Body of pancreas (tissue), 4 donors: ENCODE data around the gene CHIT1. TPM values are rescaled to one million over a fixed set of nuclear protein-coding genes. Genes with fewer than 3 reads are reported as not detected.

Experiments
- ATAC-seq: fragments of 150-250 bp; one replicate; pipeline ENCODE4 v1.9.1; 2016
- DNase-seq, 4 donors: peaks; one replicate each; pipeline ENCODE4 v3.0.0-alpha.2; 2019
- H3K27ac ChIP-seq, 4 donors: fragments of 200-600 bp; sonication (generic); 1 replicate in 3 of 4; 2 replicates in 1 of 4; pipeline versions ENCODE4 v1.5.1 to v1.6.1; 2016 to 2019; ENCODE audit warnings: mild to moderate bottlenecking in 1 of 4, mixed read lengths in 1 of 4, moderate library complexity in 1 of 4
- H3K27me3 ChIP-seq, 2 donors: fragments of 200-600 bp; sonication (generic); one replicate each; pipeline ENCODE4 v1.6.0; 2016; ENCODE audit warnings: mild to moderate bottlenecking in 1 of 2
- H3K36me3 ChIP-seq, 2 donors: fragments of 200-600 bp; sonication (generic); replicated peaks in 1 of 2; 2 replicates each; pipeline ENCODE4 v1.5.1; 2016; ENCODE audit warnings: low read depth in 2 of 2; ENCODE audit not compliant: insufficient read depth in 1 of 2
- H3K4me1 ChIP-seq: fragments of 200-600 bp; sonication (generic); one replicate; pipeline ENCODE4 v1.6.0; 2016
- H3K4me3 ChIP-seq, 2 donors: fragments of 200-600 bp; sonication (generic); 1 replicate in 1 of 2; 2 replicates in 1 of 2; pipeline ENCODE4 v1.5.1; 2016 to 2019
- H3K9me3 ChIP-seq, 3 donors: fragments of 200-600 bp; sonication (generic); 1 replicate in 2 of 3; 2 replicates in 1 of 3; pipeline ENCODE4 v1.5.1; 2016
- CTCF ChIP-seq, 7 experiments: fragments of 450-650 bp in 4 of 7; fragments of 200-600 bp in 3 of 7; sonication (generic) in 3 of 7; IDR thresholded peaks; one replicate each; pipeline ENCODE4 v1.5.1; 2016 to 2019; ENCODE audit warnings: antibody characterized with exemption in 7 of 7
- POLR2A ChIP-seq, 3 donors: fragments of 450-650 bp; IDR thresholded peaks; one replicate each; pipeline ENCODE4 v1.6.1; 2016; ENCODE audit warnings: antibody characterized with exemption in 3 of 3, mild to moderate bottlenecking in 2 of 3
- WGBS, 2 donors: methylation state at CpG; one replicate each; pipeline ENCODE4 v1.1.5; 2017; 5-methylcytosine and 5-hydroxymethylcytosine counted together
- intact Hi-C: fragments of 100-400 bp; cut with DNase I; formaldehyde crosslinking; loops from one replicate; pipeline ENCODE4 v1.15.1; 2023
- total RNA-seq, 2 donors: library from RNA; depleted of rRNA; stranded (reverse); fragments of >200 nt; gene quantifications; one replicate each; pipeline ENCODE4 v1.1.0, GENCODE V29; 2016

Gene CHIT1
- total RNA-seq, 2 donors from 2014 or later: 0.26 TPM; not detected in 1

GRCh38 chr1:203168991-203169390, 60.5 kb downstream of the CHIT1 start:
- H3K4me1 ChIP-seq: peaks cover 20% of the 10 kb centered on the region
- ATAC-seq (no peak), DNase-seq (no peak)
- H3K36me3 ChIP-seq: no peaks in the 10 kb centered on the region
- H3K4me3 ChIP-seq: no peak overlapping the region
- TF ChIP-seq POLR2A (IDR thresholded peaks at IDR 0.05) (no peak), CTCF (IDR thresholded peaks at IDR 0.05) (no peak)
- H3K9me3 ChIP-seq: no peaks in the 10 kb centered on the region
- no peak overlapping the region for H3K27ac ChIP-seq
- intact Hi-C loops: no loop called here
- WGBS, 2 donors: 78 to 85% methylated on average over 9 of the region's 9 CpGs
- H3K27me3 ChIP-seq: no peaks in the 10 kb centered on the region

- no peaks in the 10 kb centered on the region for H3K9me3 ChIP-seq
- intact Hi-C loops: no loop called here
- peaks cover 20% of the 10 kb centered on the region for H3K4me1 ChIP-seq
- H3K4me3 ChIP-seq: no peak overlapping the region
- 90% methylated on average over 11 to 12 of the region's 12 CpGs for WGBS, 2 donors
- no peak for ATAC-seq
- H3K27ac ChIP-seq: no peak overlapping the region
- H3K36me3 ChIP-seq: no peaks in the 10 kb centered on the region
- DNase-seq: no peak
- no peak for TF ChIP-seq POLR2A (IDR thresholded peaks at IDR 0.05)
- no peak for TF ChIP-seq CTCF (IDR thresholded peaks at IDR 0.05)
- no peaks in the 10 kb centered on the region for H3K27me3 ChIP-seq
These were observed 61.2 kb downstream of the CHIT1 start for GRCh38 chr1:203168256-203168786.

- TF ChIP-seq POLR2A (IDR thresholded peaks at IDR 0.05) (no peak), CTCF (IDR thresholded peaks at IDR 0.05) (no peak)
- H3K36me3 ChIP-seq: no peaks in the 10 kb centered on the region
- 75 to 100% methylated on average over 1 to 5 of the region's 5 CpGs for WGBS, 2 donors
- intact Hi-C loops: no loop called here
- no peak overlapping the region for H3K4me3 ChIP-seq
- H3K27me3 ChIP-seq: no peaks in the 10 kb centered on the region
- H3K4me1 ChIP-seq: peaks cover 15% of the 10 kb centered on the region
- no peaks in the 10 kb centered on the region for H3K9me3 ChIP-seq
- no peak for ATAC-seq
- DNase-seq: no peak
- no peak overlapping the region for H3K27ac ChIP-seq
These were observed 61.6 kb downstream of the CHIT1 start for GRCh38 chr1:203167913-203168200.

- no peaks in the 10 kb centered on the region for H3K27me3 ChIP-seq
- no peaks in the 10 kb centered on the region for H3K9me3 ChIP-seq
- peaks cover 10% of the 10 kb centered on the region for H3K4me1 ChIP-seq
- ATAC-seq (no peak), DNase-seq (no peak)
- TF ChIP-seq CTCF (IDR thresholded peaks at IDR 0.05) (no peak), POLR2A (IDR thresholded peaks at IDR 0.05) (no peak)
- no peak overlapping the region for H3K27ac ChIP-seq
- intact Hi-C loops: no loop called here
- no peaks in the 10 kb centered on the region for H3K36me3 ChIP-seq
- WGBS, 2 donors: 82 to 84% methylated on average over 21 to 22 of the region's 23 CpGs
- H3K4me3 ChIP-seq: no peak overlapping the region
These were observed 62.2 kb downstream of the CHIT1 start for GRCh38 chr1:203167026-203167912.
